Astrocyte of the cerebellum (primary cell): Measurements from ENCODE around the gene WNK2.

Source experiments
- DNase-seq: peaks from one replicate; pipeline ENCODE4 v3.0.0-alpha.2; 2011; ENCODE audit warnings: low read depth
- H3K4me3 ChIP-seq: 2 replicates; pipeline ENCODE4 v1.5.1; 2011; ENCODE audit warnings: mild to moderate bottlenecking, low read depth, low read length, moderate library complexity
- in situ Hi-C: cut with HindIII; loops from 2 replicates; pipeline ENCODE4 v1.10.0; 2017; ENCODE audit warnings: low sequenced_read_pairs
- TF ChIP-seq, protein P1 (sequence below): IDR thresholded peaks from 2 replicates; pipeline ENCODE4 v1.5.1; 2012; ENCODE audit warnings: low read length, low read depth, moderate library complexity, mild to moderate bottlenecking; ENCODE audit errors: missing control alignments

Gene WNK2

DNA sequence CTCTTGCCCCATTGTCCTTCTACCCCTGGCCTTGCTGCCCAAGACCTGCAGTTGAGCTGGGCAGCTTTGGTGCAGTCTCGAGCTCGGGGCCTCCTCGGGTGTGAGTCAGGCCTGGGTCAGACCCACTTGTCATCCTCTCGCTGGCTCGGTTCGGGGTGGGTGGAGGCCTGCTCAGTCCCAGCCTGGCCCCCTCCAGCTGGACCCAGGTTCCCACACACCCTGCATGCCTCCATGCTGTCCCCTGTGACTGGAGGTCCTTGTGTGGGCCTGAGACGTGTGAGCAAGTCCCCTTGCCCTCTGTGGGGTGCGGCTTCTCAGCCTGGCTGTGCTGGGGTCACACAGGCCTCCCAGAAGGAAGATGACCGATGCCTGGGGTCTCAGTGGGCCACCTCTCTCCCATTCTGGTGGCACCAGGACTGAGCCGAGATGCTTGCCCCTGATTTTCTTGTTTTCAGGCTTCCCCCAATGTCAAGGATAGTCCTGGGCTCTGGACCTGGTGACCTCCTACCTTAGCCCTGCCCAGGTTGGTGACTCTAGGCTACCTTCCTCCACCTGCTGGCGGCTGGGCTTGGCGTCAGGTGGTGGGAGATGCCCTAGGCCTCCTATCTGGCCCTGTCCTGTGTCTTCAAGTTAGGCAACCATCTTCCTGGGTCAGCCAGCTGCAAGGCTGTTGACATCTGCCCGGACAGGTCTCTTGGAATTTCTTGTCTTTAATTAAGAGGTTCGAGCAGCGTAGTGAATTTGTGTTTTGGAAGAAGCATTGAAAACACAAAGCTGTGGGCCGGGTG is 15.1 kb downstream of the WNK2 start:
- H3K4me3 ChIP-seq, result no peak overlapping the region
- in situ Hi-C loops, result no loop called here
- no peak for DNase-seq
- TF ChIP-seq, protein P1, sequence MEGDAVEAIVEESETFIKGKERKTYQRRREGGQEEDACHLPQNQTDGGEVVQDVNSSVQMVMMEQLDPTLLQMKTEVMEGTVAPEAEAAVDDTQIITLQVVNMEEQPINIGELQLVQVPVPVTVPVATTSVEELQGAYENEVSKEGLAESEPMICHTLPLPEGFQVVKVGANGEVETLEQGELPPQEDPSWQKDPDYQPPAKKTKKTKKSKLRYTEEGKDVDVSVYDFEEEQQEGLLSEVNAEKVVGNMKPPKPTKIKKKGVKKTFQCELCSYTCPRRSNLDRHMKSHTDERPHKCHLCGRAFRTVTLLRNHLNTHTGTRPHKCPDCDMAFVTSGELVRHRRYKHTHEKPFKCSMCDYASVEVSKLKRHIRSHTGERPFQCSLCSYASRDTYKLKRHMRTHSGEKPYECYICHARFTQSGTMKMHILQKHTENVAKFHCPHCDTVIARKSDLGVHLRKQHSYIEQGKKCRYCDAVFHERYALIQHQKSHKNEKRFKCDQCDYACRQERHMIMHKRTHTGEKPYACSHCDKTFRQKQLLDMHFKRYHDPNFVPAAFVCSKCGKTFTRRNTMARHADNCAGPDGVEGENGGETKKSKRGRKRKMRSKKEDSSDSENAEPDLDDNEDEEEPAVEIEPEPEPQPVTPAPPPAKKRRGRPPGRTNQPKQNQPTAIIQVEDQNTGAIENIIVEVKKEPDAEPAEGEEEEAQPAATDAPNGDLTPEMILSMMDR, result no peak

DNA sequence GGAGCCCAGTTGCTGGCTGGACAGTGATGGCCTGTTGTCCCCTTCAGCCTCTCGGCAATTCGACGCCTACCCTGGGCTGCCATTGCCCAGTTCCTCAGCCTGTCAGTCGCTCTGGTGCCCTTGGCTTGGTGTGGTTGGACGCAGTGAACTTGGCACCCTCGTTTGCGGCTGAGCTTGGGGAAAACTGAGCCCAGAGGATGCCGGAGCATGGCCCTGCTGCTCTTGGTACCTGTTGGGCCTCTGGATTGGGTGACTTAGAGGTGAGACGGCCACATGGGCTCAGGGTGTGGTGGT is 16.5 kb downstream of the WNK2 start:
- no peak overlapping the region for H3K4me3 ChIP-seq
- in situ Hi-C loops, result no loop called here
- DNase-seq, result no peak
- TF ChIP-seq, protein P1, result no peak

DNA sequence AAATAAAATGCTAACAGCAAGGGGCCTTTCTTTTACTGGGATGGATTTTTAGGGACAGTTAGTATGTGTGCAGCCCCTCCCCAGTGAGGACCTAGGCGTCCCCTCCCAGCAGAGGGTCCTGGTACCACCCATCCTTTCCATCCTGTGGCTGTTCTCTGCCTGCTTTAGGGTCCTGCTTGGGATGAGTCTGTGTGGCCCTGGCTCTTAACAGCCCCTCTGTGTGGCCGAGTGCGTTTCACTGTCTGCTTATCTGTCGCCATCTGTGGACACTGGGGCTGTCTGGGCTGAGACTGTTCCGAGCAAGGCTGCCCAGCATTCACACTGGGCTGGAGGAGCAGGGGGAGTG is 17.0 kb downstream of the WNK2 start:
- no peak for DNase-seq
- in situ Hi-C loops, result no loop called here
- TF ChIP-seq, protein P1, result no peak
- H3K4me3 ChIP-seq, result no peak overlapping the region

DNA sequence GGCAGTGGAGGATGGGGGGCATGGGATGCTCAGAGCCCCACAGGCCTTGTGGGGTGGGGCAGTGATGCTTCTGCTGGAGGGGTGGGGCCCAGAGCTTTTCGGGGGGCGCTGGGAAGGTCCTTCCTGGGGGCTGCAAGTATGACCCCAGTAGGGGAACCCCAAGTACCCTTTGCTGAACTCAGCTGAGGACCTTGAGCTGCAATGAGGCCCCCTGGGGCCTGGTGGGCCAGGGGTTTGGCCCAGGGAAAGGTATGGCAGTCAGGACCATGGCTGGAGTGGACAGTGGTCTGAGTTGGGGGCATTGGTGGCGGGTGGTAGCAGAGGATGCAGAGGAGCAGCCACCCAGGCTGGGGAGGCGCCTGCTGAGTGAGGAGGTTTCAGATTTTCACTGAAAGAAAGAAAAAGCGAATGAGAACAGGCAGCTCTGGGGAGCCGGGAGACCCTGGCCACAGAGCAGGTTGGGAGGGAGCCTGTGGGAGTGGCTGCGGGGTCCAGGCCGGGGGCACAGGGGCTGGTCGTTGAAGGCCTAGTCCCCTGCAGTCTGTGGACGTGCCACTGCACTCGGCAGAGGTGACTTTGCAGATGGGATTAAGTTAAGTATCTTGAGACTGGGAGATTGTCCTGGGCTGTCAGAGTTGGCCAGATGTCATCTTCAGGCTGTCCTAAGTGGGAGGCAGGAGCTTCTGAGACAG is 19.2 kb downstream of the WNK2 start:
- H3K4me3 ChIP-seq, result no peak overlapping the region
- DNase-seq, result no peak
- TF ChIP-seq, protein P1, result no peak
- in situ Hi-C loops, result no loop called here

DNA sequence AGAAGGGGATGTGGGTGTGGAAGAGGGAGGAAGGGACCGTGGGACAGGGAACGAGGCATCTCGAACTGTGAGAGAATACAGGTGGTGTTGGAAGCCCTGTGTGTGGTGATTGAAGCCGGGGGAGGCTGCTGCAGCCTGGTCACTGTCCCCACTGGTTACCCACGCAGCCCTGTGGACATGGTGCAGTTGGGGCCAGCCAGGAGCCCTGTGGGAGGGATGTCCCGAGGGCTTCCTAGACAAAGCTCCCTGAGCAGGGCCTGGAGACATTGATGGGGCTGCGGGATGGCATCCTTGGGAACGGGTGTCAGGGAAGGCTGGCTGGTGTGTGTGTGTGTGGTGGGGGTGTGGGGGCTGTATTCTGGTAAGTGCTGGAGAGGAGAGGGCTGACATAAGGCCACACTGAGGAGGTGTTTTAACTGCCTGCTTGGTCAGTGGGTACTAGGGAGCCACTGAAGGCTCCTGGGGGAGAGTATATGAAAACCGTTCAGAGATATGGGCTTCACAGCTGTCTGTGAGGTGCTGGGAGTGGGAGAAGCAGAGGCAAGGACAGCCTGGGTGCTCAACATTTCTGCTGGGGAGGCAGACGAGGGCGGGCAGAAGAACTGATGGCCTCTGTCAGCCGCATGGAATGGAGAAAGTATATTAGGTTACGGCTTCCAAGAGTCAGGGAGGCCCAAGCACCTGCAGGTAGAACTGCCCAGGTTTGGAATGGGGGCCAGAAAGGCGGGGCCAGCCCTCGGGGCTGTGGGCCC is 20.0 kb downstream of the WNK2 start:
- H3K4me3 ChIP-seq, result no peak overlapping the region
- DNase-seq, result no peak
- in situ Hi-C loops, result no loop called here
- TF ChIP-seq, protein P1, result no peak

DNA sequence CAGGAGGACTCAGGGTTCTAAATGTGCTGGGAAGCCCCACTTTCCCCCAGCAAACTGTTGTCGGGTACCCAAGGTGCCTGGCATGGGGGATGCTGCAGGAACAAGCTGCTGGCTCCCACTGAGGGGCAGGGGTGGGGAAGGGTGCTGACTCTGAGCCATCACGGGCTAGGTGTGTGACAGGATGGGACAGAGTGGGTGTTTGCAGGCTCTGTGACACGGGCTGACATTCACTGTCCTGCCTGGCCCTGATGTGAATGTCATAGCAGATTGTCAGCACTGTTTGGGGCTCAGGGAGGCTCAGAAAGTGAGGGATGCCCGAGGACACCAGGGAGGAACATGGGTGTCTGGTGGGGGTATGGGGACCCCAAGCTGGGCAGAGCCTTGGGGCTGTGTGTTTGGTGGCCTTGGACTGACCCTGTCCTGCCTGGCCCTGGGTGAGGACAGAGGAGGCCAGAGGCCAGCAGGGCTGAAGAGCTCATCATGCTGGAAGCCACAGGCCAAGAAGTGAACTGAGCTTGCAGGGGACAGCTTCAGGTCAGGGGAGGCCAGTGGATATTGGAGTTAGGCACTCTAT is 20.6 kb downstream of the WNK2 start:
- in situ Hi-C loops, result no loop called here
- no peak overlapping the region for H3K4me3 ChIP-seq
- DNase-seq, result no peak
- TF ChIP-seq, protein P1, result no peak
